MM.1S (cell line): ENCODE data around the gene ANO10.

Experiments
- EZH2 ChIP-seq: fragments of 300-600 bp; sonication (generic); optimal IDR thresholded peaks from 2 replicates; pipeline ENCODE3; 2017; ENCODE audit warnings: low read depth, mild to moderate bottlenecking, antibody characterized with exemption, low read length, mixed read lengths
- TF ChIP-seq, protein P1 (sequence below): fragments of 300-600 bp; sonication (generic); IDR thresholded peaks from 2 replicates; pipeline ENCODE4 v1.5.1; 2016; ENCODE audit warnings: antibody characterized with exemption, low read length, mixed read lengths

DNA sequence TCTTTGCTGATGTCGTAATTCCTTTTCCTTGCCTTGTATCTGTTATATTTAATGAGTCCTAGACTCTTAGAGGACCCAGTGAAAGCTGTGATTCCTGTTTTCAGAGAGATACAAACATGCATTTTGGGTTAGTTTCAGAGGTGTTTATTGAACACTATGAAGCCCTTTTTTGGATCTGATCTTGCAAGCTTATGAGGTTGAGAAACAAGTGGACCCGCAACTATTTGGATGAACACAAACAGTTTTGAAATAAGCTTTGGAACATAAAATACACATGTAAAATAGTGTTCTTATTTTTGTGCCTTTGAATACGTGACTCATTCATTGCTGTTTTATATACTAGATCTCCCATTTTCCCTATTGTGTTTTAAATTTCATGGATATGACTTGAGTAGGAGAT lies 302.0 kb downstream of the ANO10 start:
- TF ChIP-seq, protein P1, sequence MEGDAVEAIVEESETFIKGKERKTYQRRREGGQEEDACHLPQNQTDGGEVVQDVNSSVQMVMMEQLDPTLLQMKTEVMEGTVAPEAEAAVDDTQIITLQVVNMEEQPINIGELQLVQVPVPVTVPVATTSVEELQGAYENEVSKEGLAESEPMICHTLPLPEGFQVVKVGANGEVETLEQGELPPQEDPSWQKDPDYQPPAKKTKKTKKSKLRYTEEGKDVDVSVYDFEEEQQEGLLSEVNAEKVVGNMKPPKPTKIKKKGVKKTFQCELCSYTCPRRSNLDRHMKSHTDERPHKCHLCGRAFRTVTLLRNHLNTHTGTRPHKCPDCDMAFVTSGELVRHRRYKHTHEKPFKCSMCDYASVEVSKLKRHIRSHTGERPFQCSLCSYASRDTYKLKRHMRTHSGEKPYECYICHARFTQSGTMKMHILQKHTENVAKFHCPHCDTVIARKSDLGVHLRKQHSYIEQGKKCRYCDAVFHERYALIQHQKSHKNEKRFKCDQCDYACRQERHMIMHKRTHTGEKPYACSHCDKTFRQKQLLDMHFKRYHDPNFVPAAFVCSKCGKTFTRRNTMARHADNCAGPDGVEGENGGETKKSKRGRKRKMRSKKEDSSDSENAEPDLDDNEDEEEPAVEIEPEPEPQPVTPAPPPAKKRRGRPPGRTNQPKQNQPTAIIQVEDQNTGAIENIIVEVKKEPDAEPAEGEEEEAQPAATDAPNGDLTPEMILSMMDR: no peak
- no peak for TF ChIP-seq EZH2
